Stomach (tissue), 4 donors: ENCODE data around the gene CTR9.

ENCODE experiments used
- CTCF ChIP-seq, 7 experiments: fragments of 450-650 bp in 4 of 7; fragments of 200-600 bp in 3 of 7; sonication (generic) in 3 of 7; IDR thresholded peaks; one replicate each; pipeline ENCODE4 v1.5.1; 2016 to 2019; ENCODE audit warnings: antibody characterized with exemption in 7 of 7, control low read depth in 2 of 7, mild to moderate bottlenecking in 1 of 7
- EP300 ChIP-seq: sonication (generic); formaldehyde crosslinking; IDR thresholded peaks from one replicate; pipeline ENCODE4 v1.6.1; 2017; ENCODE audit warnings: antibody characterized with exemption
- POLR2A ChIP-seq, 4 donors: fragments of 450-650 bp; IDR thresholded peaks; one replicate each; pipeline ENCODE4 v1.6.1; 2016; ENCODE audit warnings: antibody characterized with exemption in 4 of 4, control low read depth in 2 of 4, mild to moderate bottlenecking in 1 of 4, moderate library complexity in 1 of 4
- POLR2AphosphoS5 ChIP-seq, 3 donors: sonication (generic); formaldehyde crosslinking; IDR thresholded peaks; one replicate each; pipeline ENCODE4 v1.6.1; 2016; ENCODE audit warnings: antibody characterized with exemption in 3 of 3

GRCh38 chr11:10763766-10764165 is 12.7 kb downstream of the CTR9 start:
- TF ChIP-seq CTCF (IDR thresholded peaks at IDR 0.05): no peak
- TF ChIP-seq POLR2A (IDR thresholded peaks at IDR 0.05): no peak
- TF ChIP-seq POLR2AphosphoS5 (IDR thresholded peaks at IDR 0.05): no peak
- no peak for TF ChIP-seq EP300
